NCI-H2227 treated with DMSO at 0.1 percent for 48 hours (cell line): ENCODE measurements around the gene INPP4B.

ENCODE experiments used
- DNase-seq: peaks from one replicate; lab custom pipeline; 2025; lab: John Stamatoyannopoulos, UW

Gene INPP4B

GRCh38 chr4:142725886-142726285, 120.2 kb downstream of the INPP4B start:
- no peak for DNase-seq

DNA sequence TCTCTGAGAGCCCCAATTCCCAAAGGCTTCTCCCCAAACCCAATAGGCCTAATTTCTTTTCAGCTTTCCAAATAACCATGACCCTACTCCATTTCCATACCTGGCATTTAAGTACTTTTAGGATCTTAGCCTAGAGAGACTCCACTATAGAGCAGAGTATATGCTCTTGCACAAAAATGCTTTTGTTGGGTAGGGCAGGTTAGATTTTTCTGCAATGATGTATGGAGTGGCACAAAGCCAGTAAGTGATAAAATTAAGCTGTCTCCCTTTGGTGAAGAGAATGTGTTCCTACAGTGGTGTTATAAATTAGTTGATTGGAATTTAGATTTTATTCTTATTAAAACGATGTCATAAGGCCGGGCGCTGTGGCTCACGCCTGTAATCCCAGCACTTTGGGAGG, 124.9 kb downstream of the INPP4B start:
- no peak for DNase-seq

- DNase-seq: no peak
Measured at GRCh38 chr4:142719854-142720541, 126.1 kb downstream of the INPP4B start.

GRCh38 chr4:142718981-142719380, 127.1 kb downstream of the INPP4B start:
- no peak for DNase-seq

GRCh38 chr4:142715727-142716126, 130.4 kb downstream of the INPP4B start:
- DNase-seq: no peak

GRCh38 chr4:142713282-142714030, 132.6 kb downstream of the INPP4B start:
- DNase-seq: no peak

DNA sequence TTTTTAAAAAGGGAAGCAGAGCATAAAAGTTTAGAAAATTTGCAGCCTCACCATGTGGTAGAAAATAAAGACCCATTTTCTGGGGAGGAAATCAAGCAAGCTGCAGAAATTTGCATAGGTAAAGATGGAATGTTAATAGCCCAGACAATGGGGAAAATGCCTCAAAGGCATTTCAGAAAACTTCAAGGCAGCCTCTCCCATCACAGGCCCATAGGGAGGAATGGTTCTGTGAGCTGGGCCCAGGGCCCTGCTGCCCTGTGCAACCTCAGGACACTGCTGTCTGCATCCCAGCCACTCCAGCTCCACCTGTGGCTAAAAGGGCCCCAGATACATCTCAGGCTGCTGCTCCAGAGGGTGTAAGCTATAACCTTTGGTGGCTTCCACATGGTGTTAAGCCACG, 137.9 kb downstream of the INPP4B start:
- DNase-seq: no peak

DNA sequence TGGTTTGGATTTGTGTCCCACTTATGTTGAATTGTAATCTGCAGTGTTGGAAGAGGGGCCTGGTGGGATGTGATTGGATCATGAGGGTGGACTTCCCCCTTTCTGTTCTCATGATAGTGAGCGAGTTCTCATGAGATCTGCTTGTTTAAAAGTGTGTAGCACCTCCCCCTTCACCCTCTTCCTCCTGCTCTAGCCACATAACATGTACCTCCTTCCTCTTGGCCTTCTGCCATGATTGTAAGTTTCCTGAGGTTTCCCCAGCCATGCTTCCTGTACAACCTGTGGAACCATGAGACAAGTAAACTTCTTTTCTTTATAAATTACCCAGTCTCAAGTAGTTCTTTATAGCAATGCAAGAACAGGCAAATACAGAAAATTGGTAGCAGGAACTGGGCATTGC, 138.7 kb downstream of the INPP4B start:
- DNase-seq: no peak

DNA sequence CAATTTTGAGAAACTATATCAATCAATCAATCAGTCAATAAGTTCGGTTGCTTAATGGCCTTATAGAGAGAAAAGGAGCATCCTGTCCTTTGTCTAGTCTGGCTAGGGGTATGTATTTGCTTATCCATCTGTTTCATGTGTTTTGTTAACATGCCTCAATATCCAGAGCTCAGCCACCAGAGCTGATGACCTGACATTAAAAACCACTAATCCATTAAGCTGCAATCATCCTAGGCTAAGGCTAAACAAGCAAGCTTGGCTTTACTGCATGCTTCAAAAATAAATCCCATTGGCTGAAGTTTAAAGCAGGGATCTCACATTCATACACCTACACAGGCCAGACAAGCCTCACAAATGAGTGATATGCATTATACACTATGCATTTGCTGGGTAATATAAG, 139.7 kb downstream of the INPP4B start:
- DNase-seq: no peak

GRCh38 chr4:142705820-142706219, 140.3 kb downstream of the INPP4B start:
- DNase-seq: no peak

GRCh38 chr4:142703694-142704309, 142.3 kb downstream of the INPP4B start:
- DNase-seq: no peak

GRCh38 chr4:142701017-142701416, 145.1 kb downstream of the INPP4B start:
- DNase-seq: no peak

DNA sequence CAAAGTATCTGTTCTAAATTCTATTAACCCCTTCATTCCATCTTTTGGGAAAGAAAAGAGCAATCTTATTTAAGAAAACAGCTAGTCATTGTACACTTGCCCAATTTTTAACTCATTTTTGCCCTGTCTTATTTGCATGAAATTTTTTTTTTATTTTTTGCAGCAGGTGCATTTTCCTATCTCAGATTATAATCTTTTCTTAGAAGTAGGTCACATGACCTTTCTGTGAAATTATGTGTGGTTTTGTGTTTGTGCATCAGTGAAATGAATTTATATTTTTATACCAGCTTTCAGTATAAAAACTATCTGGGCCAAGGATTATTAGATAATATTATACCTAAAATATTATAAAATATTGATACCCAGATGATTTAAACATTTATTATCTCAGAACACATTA, 145.6 kb downstream of the INPP4B start:
- DNase-seq: no peak

- no peak for DNase-seq
Measured at GRCh38 chr4:142698552-142698951, 147.5 kb downstream of the INPP4B start.

- DNase-seq: no peak
Measured at GRCh38 chr4:142697928-142698327, 148.2 kb downstream of the INPP4B start.

- no peak for DNase-seq
Measured at GRCh38 chr4:142697320-142697719, 148.8 kb downstream of the INPP4B start.

- no peak for DNase-seq
Measured at GRCh38 chr4:142696334-142697122, 149.6 kb downstream of the INPP4B start.

GRCh38 chr4:142690406-142691163, 155.5 kb downstream of the INPP4B start:
- DNase-seq: no peak

GRCh38 chr4:142687547-142688275, 158.4 kb downstream of the INPP4B start:
- DNase-seq: no peak

DNA sequence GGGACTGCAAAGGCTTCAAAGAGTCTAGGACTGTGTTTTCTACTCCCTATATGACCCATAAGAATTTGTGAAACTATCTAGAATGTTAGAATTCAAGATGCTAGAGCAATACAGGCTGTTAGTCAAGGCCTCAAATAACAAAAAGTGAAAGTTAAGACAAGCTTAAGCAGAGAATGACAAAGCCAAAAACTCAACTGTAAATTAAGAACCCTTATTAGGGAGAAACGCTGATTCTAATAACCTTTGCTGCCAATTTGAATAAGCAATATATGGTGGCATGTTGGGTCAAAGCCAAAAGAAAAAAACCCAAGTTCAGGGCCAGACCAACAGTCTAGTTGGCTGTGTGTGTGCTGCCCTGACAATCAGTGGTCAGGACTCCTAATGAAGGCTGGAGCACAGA, 160.0 kb downstream of the INPP4B start:
- no peak for DNase-seq

DNA sequence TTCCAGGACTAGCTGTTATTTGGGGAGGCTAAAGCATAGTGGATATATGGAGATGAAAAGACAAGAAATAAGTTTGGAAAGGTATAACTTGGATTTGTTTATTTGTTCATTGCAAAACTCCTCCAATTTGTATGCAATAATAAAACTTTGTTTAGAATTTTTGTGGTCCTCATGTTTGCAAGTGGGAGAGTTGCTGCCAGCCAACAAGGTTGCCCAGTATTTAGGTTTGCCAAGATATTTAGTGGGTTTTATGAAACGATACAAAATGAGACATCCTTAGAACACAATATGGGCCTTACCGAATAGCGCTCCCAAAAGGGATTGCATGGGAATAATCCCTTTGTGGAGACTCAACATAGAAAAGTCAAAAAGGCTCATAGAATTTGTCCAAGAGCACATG, 162.1 kb downstream of the INPP4B start:
- DNase-seq: no peak
